ENCODE data around the gene PSEN1. TPM values are rescaled to one million over a fixed set of nuclear protein-coding genes. Genes with fewer than 3 reads are reported as not detected.

The PSEN1 gene
- total and polyA plus RNA-seq, 2 of the 8 experiments (the other 6 are each of a cell fraction or from before 2014, with no cell fraction given) = 10.1 to 38.7 TPM

- H3K79me2 ChIP-seq (ENCODE audit: control insufficient read depth in 1 of 2, insufficient read depth in 2 of 2, low read length in 2 of 2) = no peaks in the 10 kb centered on the region
- no peak overlapping the region for H4K8ac ChIP-seq (ENCODE audit: extremely low read depth, insufficient read depth, low read length)
- ChIA-PET CTCF (ENCODE audit: partially characterized antibody) (interaction anchor here (0.9 to 2.7 kb wide), 4 partner anchors 9 to 265 kb away, joined by 3 to 10 read pairs (median 3); no protein-coding TSS in a partner anchor), POLR2A (ENCODE audit: partially characterized antibody) (interaction anchor here (0.7 kb wide), 1 partner anchor 11 kb away, joined by 3 read pairs; no protein-coding TSS in a partner anchor)
- H3K4me2 ChIP-seq (ENCODE audit: insufficient read depth in 1 of 2, low read depth in 2 of 2, low read length in 2 of 2) = no peak overlapping the region
- H3K79me1 ChIP-seq (ENCODE audit: low read depth, low read length) = no peaks in the 10 kb centered on the region
- no peaks in the 10 kb centered on the region; a peak in 1 of 4 replicates for H3K9me3 ChIP-seq (ENCODE audit: insufficient read depth in 2 of 2, low read depth in 1 of 2, low read length in 1 of 2)
- no peak overlapping the region for H2BK5ac ChIP-seq (ENCODE audit: low read depth, low read length)
- no peak overlapping the region for H3K4ac ChIP-seq (replicated peaks; ENCODE audit: insufficient read length, low read depth, low read length)
- WGBS, 2 experiments (ENCODE audit: extremely low coverage in 1 of 2, insufficient coverage in 1 of 2, insufficient read length in 1 of 2, insufficient replicate concordance in 2 of 2, low coverage in 1 of 2, low lambda C conversion rate in 2 of 2, missing lambda C conversion rate in 1 of 2) = 98% methylated on average over 2 of the region's 2 CpGs; no CpG with 5 or more reads in 1 of the 2 experiments
- no peaks in the 10 kb centered on the region for H4K20me1 ChIP-seq (replicated peaks in 1 of 2; ENCODE audit: control insufficient read depth in 1 of 2, insufficient read depth in 2 of 2, low read length in 2 of 2)
- H3K27me3 ChIP-seq (replicated peaks in 1 of 4; ENCODE audit: control insufficient read depth in 3 of 4, extremely low read depth in 1 of 4, insufficient read depth in 3 of 4, low read length in 3 of 4) = no peaks in the 10 kb centered on the region
- no peak overlapping the region for H2BK20ac ChIP-seq (ENCODE audit: low read length)
- H3K23ac ChIP-seq (ENCODE audit: insufficient read length) = no peak overlapping the region
- no peak overlapping the region for H2BK15ac ChIP-seq (ENCODE audit: low read length)
- no peak overlapping the region for H2AK5ac ChIP-seq (ENCODE audit: low read depth, low read length)
- H3K4me1 ChIP-seq (replicated peaks in 1 of 4; ENCODE audit: control insufficient read depth in 3 of 4, insufficient read depth in 4 of 4, low read length in 3 of 4) = no peaks in the 10 kb centered on the region
- no peak overlapping the region for H2BK120ac ChIP-seq (replicated peaks; ENCODE audit: low read depth, low read length)
- H3K27ac ChIP-seq (ENCODE audit: low read depth, low read length) = no peak overlapping the region
- H4K91ac ChIP-seq (replicated peaks; ENCODE audit: insufficient read length, low read length) = no peak overlapping the region
- no peak overlapping the region for H3K18ac ChIP-seq (ENCODE audit: extremely low read depth, low read length)
- H3K9ac ChIP-seq (replicated peaks in 1 of 4; ENCODE audit: extremely low read depth in 1 of 4, low read depth in 3 of 4, low read length in 3 of 4) = no peak overlapping the region
- H3K23me2 ChIP-seq (ENCODE audit: low read depth, low read length) = no peaks in the 10 kb centered on the region
- no peak overlapping the region for H3K4me3 ChIP-seq (ENCODE audit: extremely low read depth in 1 of 4, insufficient read depth in 2 of 4, low read depth in 3 of 4, low read length in 4 of 4)
- H2AFZ ChIP-seq (ENCODE audit: low read length) = no peak overlapping the region
- peaks cover 5 to 40% (median 16%) of the 10 kb centered on the region in 4 experiments; a peak in 6 of 8 replicates for H3K36me3 ChIP-seq (ENCODE audit: control insufficient read depth in 2 of 4, insufficient read depth in 4 of 4, low read length in 3 of 4)
- no peak overlapping the region for H4K5ac ChIP-seq (ENCODE audit: insufficient read length, low read depth, low read length)
- FAIRE-seq (no peak), DNase-seq (ENCODE audit: low read depth in 1 of 2, low spot score in 2 of 2) (no peak)
- no peak overlapping the region for H3K56ac ChIP-seq (replicated peaks; ENCODE audit: insufficient read length, low read depth, low read length)
- no peak overlapping the region for H2BK12ac ChIP-seq (ENCODE audit: low read depth, low read length)
- H3K14ac ChIP-seq (ENCODE audit: insufficient read length) = no peak overlapping the region
- no peak for TF ChIP-seq MAFK (IDR thresholded peaks at IDR 0.05; ENCODE audit: low read depth, low read length)
- TF ChIP-seq, protein P1, sequence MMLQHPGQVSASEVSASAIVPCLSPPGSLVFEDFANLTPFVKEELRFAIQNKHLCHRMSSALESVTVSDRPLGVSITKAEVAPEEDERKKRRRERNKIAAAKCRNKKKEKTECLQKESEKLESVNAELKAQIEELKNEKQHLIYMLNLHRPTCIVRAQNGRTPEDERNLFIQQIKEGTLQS (IDR thresholded peaks at IDR 0.05; ENCODE audit: insufficient read depth, low read depth, low read length) = no peak
- TF ChIP-seq SIRT6 (IDR thresholded peaks at IDR 0.05; ENCODE audit: low read length) = no peak
- TF ChIP-seq HDAC6 (IDR thresholded peaks at IDR 0.05; ENCODE audit: low read depth, low read length) = no peak
- no peak for TF ChIP-seq TBP (IDR thresholded peaks at IDR 0.05; ENCODE audit: low read depth, low read length)
- no peak for TF ChIP-seq EZH2 (IDR thresholded peaks at IDR 0.05; ENCODE audit: low read depth, low read length, severe bottlenecking)
- TF ChIP-seq POLR2A (IDR thresholded peaks at IDR 0.05; ENCODE audit: control extremely low read depth in 1 of 2, low read depth in 2 of 2, low read length in 2 of 2) = no peak
- TF ChIP-seq SP1 (IDR thresholded peaks at IDR 0.05; ENCODE audit: low read depth, low read length) = no peak
- no peak for TF ChIP-seq POU5F1 (IDR thresholded peaks at IDR 0.05; ENCODE audit: low read depth, low read length)
- no peak for TF ChIP-seq RXRA (IDR thresholded peaks at IDR 0.05; ENCODE audit: insufficient read depth, low read depth, low read length)
Measured at GRCh38 chr14:73207615-73208014, 71.3 kb downstream of the PSEN1 start.

Measured in H1 (cell line).